ENCODE results near the gene ZNF354B. TPM values are rescaled to one million over a fixed set of nuclear protein-coding genes. Genes with fewer than 3 reads are reported as not detected.

Gene ZNF354B
- 10 to 100 TPM; 17.2 to 20.7 TPM for total RNA-seq

DNA sequence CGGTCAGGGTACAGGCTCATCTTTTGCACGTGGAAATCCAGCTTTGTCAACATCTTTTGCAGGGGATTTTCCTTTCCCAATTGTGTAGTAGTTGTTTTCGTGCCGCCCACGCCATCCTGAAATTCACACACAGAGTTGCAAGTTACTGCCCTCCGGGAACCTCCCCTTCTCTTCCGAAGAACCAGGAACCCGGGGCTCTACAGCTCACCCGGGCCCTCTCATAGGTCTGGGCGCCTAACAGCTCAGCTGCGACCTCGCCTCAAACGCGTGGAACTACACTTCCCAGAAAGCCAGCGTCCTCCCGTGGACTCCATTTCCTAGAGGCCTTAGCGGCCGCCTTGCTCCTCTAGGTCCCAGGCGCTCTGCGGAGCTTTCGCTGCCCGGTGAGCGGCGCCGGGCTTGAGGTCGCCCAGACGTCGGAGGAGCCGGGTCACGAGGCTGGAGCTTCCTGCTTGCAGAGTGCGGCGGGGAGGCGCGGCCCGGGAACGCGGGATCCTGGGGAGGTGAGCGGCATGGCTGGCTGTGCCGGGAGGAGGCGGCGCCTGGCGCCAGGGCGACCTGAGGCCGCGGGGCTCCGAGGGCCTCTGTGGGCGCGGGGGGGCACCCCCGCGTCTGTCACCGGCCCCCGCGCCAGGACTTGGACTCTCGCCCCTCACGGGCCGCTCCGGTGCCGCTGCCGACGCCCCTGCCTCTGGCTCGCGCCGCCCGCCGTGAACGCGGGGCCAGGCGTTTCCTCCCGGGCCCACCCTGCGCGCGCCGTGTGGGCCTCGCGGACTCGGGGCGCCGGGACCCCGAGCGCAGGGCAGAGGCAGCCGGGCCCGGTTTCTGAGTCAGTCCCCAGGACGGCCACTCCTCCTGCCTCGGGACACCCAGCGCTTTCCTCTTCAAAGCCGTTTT is at the start of gene ZNF354B:
Gene ZNF354B (plus strand): TSS at position 329 of the 897 bp plus-strand sequence. CDS start 1,095 bp downstream, outside the sequence.

DNA sequence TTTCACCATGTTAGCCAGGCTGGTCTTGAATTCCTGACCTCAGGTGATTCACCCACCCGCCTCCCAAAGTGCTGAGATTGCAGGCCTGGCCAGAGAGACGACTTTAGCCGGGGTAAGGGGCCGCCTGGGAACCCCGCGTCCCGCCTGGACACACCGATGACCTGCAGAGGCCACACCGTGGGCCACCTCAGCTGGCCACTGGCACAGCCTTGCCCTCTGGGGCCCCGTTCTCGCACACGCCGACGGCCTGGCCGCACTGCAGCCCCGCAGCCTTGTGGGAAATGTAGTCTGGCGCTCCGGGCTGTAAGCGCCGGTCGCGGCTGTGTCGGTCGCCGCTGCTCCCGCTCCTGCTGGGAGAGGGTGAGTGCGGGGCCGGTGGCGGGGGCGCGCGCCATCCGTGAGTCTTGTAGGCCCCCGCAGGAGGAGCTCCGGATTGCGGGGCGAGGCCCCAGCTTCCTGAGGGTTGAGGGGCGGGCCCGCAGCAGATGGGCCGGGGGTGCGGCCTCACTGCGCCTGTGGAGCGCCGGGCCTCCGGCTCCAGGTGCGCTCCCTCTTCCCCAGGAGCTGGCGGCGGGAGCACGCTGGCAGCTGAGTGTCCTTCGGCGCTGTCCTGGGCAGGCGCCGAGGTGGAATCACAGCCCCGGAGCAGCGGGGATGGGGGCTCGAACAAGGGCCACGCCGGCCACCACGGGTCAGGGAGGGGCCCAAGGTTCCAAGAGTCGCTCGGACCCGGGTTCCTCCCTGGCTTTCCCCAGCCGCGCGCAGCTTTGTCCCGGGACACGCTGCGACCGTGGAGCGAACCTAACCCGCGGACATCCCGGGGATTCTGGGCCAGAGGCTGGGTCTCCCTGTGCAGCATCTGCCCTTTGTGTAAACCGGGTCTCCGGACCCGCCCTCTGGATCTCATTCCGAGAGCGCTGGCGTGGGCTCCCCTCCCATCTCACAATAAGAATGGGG is 36.1 kb downstream of the ZNF354B start, which contains the start of gene ZFP2:
Gene ZFP2 (plus strand): TSS at position 299 of the 957 bp plus-strand sequence. CDS start 35,401 bp downstream, outside the sequence.

Other genes starting within 250 kb of the ZNF354B start
- 10 to 100 TPM; 38.1 to 41.8 TPM for gene CLK4, start 232.9 kb upstream of the ZNF354B start, total RNA-seq
- gene ZNF354A, start 129.3 kb upstream of the ZNF354B start, total RNA-seq: 10 to 100 TPM; 11.1 to 12.8 TPM
- gene ZFP2, start 36.0 kb downstream of the ZNF354B start, total RNA-seq: under 1 TPM; 0.29 to 0.48 TPM
- gene ZNF454, start 81.2 kb downstream of the ZNF354B start, total RNA-seq: not detected
- gene GRM6, start 135.4 kb downstream of the ZNF354B start, total RNA-seq: not detected
- 1 to 10 TPM; 7.2 to 7.3 TPM for gene ZNF879, start 163.9 kb downstream of the ZNF354B start, total RNA-seq
- 1 to 10 TPM; 7.0 to 7.1 TPM for gene ZNF354C, start 200.4 kb downstream of the ZNF354B start, total RNA-seq